Measurements from ENCODE around the gene AGTPBP1.
"Not testable (repeated sequence)": the region's sequence is repeated elsewhere in the genome, so short reads cannot be mapped to it uniquely, and the experiment has no call there.

The AGTPBP1 gene, protein sequence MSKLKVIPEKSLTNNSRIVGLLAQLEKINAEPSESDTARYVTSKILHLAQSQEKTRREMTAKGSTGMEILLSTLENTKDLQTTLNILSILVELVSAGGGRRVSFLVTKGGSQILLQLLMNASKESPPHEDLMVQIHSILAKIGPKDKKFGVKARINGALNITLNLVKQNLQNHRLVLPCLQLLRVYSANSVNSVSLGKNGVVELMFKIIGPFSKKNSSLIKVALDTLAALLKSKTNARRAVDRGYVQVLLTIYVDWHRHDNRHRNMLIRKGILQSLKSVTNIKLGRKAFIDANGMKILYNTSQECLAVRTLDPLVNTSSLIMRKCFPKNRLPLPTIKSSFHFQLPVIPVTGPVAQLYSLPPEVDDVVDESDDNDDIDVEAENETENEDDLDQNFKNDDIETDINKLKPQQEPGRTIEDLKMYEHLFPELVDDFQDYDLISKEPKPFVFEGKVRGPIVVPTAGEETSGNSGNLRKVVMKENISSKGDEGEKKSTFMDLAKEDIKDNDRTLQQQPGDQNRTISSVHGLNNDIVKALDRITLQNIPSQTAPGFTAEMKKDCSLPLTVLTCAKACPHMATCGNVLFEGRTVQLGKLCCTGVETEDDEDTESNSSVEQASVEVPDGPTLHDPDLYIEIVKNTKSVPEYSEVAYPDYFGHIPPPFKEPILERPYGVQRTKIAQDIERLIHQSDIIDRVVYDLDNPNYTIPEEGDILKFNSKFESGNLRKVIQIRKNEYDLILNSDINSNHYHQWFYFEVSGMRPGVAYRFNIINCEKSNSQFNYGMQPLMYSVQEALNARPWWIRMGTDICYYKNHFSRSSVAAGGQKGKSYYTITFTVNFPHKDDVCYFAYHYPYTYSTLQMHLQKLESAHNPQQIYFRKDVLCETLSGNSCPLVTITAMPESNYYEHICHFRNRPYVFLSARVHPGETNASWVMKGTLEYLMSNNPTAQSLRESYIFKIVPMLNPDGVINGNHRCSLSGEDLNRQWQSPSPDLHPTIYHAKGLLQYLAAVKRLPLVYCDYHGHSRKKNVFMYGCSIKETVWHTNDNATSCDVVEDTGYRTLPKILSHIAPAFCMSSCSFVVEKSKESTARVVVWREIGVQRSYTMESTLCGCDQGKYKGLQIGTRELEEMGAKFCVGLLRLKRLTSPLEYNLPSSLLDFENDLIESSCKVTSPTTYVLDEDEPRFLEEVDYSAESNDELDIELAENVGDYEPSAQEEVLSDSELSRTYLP

DNA sequence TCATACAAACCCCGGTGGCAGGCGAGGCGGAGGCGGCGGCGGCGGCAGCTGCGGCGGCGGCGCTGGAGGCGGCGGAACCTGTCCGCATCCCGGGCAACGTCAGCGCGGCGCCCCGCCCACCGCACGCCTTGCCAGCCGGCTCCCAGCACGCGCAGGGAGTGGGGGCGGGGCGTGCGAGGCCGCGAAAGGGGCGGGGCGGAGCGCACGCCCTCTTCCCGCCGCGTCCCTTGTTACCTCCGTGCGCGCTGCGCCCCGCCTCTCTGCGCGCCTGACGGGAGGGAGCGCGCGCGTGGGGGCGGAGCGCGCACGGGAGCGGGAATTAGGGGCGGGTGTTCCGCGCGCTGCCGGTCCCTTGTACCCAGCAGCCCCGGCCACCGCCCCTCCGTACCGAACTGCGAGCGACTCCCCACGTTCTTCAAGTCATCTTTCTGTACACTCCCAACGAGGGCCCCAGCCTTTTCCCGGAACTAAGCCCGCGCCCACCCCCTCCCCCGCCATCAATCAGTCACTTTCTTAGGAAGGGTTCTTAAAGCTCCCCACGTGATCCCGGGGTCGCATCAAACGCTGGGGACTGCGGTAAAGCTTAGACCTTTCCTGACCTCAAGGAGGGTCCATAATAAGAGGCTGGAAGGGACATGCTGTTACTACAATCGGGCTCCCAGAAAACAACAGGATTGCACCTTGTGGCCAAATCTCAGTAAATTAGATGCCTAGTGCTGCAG, at the start of gene AGTPBP1:
AGTPBP1 (minus strand) TSS at position 80 of the 722 bp plus-strand sequence. CDS start 29,421 bp downstream, outside the sequence.
- DNase-seq = peak; percentile 30 to 93 (median 80)

DNA sequence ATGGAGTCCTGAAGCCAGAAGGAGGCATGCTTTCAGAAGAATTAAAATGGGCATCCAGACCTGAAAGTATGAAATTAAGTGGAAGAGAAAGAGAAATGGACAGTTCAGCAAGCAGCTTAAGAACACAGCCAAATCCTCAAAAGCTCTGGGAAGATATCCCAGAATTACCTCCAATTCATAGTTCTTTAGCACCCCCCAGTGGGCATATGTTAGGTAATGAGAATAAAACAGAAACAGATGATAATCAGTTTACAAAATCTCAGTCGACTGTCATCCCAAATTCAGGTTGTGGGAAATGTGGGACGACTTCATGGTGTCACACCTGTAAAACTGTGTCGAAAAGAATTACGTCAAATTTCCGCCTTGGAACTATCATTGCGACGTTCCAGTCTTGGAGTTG, 44.4 kb upstream of the AGTPBP1 start:
- DNase-seq = not testable (repeated sequence)

DNA sequence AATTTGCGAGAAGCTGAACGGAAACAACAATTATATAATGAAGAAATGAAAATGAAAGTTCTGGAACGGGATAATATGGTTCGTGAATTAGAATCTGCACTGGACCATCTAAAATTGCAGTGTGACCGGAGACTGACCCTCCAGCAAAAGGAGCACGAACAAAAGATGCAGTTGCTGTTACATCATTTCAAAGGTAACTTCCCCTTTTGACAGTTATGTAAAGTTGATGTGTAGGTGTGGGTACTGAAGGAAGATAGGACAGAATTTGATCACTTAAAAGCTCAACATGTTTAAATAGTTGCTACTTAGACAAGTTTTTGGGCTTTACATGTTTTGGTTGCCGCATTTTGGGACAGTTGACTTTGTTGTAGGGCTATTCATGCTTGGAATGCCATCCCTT, 32.1 kb upstream of the AGTPBP1 start:
- not testable (repeated sequence) for DNase-seq

DNA sequence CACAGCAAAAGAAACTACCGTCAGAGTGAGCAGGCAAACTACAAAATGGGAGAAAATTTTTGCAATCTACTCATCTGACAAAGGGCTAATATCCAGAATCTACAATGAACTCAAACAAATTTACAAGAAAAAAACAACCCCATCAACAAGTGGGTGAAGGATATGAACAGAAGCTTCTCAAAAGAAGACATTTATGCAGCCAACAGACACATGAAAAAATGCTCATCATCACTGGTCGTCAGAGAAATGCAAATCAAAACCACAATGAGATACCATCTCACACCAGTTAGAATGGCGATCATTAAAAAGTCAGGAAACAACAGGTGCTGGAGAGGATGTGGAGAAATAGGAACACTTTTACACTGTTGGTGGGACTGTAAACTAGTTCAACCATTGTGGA, 20.0 kb upstream of the AGTPBP1 start:
- not testable (repeated sequence) for DNase-seq

DNA sequence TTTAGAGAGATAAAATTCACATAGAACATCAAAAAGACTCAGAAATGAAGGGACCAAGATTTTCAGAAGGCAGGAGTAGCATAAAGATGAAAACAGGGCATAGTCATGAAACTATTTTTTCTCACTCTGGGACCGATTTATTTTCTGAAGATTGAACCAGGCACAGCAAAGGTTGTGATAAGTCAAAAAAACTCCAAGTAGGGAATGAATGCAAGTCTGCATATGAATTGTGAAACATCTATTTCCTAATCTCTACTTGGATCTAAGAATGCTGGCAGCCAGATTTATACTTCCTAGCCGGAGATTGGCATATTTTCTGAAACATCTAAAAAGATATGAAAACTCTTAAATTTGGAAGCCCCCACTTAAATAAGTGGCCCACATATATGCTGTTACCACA, 16.0 kb upstream of the AGTPBP1 start:
- DNase-seq = not testable (repeated sequence)

DNA sequence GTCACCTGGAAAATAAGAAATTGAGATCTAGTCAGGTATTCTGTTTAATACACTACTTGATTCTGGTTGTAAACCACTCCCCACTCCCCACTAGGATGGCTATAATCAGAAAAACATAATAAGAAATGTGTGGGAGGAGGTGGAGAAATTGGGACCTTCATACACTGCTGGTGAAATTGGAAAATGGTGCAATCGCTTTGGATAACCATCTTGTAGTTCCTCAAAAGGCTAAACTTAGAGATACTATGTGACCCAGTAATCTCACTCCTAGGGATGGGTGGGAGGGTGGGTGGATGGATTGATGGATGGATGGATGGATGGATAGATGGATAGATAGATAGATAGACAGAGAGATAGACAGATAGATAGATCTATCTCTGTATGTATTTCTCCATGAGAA, 14.5 kb upstream of the AGTPBP1 start:
- not testable (repeated sequence) for DNase-seq

DNA sequence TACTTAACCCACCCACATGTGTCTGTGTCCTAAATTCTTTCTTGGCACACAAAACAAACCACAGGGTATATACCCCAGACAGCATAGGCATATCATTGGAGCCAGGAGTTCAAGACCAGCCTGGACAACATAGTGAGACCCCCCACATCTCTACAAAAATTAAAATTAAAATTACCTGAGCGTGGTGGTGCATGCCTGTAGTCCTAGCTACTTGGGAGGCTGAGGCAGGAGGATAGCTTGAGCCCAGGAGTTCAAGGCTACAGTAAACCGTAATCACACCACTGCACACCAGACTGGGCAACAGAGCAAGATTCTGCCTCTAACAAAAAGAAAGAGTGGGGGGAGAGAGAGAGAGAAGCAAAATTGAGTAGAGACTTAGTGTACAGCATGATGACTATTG, 4.6 kb upstream of the AGTPBP1 start:
- DNase-seq = no peak

DNA sequence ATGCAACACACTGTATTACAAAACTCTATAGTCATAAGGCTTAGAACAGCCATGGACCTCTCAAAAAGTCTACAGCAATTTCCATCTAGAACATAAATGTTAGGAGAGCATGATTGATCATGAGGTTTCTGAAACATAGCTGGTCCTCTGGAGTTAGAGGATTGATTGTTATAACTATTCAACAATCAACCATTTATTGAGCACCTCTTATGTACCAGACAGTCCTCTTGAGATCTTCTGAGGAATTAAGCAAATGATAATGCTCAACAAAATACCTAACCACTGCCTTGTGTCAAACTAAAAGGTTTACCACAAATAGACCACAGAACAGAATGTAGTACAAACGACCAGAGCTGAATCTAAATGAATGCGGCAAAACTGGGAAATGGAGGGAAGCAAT, 3.4 kb upstream of the AGTPBP1 start:
- DNase-seq = no peak

DNA sequence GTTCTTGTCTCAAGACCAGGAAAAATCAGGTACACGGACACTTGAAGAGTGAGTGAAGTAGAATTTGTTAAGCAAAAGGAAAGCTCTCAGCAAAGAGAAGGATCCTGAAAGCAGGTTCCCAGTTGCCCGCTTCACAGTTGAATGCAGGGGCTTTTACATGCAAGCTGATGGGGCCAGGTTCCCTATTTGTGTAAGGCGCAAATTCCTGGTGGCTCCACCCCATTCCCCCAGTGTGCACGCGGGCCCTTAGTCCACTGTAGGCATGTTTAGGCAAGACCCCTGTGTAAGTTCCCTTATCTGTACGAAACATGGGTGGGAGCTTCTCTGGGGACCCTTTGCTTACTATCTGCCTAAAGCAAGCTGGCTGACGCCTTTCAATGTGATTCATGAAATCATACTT, 2.7 kb upstream of the AGTPBP1 start:
- DNase-seq = no peak

DNA sequence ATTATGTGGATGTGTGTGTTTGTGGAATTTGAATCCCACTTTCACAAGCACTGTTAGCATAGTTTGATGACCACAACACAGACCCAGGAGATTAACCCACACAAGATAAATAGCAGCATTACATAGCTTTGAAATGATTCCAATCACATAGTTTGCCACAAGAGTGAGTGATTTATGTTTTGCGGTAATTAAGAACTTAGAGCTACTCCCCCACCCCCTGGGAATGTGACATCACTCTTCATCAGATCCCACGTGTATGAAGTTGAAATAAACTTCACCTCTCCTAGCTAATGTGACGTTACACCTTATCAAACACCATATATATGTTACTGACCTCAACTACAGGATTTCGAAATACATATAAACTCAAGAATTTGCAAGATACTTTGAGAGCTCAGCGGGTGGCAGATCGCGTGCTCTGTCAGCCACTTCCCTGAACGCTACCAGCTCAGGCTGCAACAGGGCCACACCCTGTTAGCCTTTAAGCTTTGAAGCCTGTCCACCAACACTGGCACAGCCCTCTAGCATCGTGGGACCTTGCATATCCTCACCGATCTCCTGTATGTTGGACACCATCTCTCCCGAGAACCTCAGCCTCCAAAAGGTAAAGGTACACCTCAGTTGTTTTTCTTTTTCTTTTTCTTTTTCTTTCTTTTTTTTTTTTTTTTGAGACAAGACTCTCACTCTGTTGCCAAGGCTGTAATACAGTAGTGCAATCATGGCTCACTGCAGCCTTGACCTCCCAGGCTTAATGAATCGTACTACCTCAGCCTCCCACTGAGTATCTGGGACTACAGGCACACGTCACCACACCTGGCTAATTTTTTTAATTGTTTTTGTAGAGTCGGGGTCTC, 1.7 kb upstream of the AGTPBP1 start:
- DNase-seq = peak in 1 of 14 donors; percentile 2

DNA sequence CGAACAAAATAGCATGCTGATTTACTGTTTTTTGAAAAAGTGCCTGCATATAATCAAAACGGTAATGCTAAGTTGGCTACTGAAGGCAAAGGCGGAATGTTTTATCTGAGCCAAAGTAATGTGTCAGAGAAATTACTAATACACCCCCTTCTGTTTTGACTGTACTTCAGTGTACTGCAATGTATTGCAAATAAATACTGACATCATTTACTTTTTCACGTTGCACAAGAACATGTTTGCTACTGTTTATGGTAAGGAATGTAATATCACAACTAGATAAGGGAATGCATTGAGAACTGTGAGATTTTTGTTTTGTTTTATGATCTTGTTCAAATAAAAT, 813 bp upstream of the AGTPBP1 start:
- no peak for DNase-seq

DNA sequence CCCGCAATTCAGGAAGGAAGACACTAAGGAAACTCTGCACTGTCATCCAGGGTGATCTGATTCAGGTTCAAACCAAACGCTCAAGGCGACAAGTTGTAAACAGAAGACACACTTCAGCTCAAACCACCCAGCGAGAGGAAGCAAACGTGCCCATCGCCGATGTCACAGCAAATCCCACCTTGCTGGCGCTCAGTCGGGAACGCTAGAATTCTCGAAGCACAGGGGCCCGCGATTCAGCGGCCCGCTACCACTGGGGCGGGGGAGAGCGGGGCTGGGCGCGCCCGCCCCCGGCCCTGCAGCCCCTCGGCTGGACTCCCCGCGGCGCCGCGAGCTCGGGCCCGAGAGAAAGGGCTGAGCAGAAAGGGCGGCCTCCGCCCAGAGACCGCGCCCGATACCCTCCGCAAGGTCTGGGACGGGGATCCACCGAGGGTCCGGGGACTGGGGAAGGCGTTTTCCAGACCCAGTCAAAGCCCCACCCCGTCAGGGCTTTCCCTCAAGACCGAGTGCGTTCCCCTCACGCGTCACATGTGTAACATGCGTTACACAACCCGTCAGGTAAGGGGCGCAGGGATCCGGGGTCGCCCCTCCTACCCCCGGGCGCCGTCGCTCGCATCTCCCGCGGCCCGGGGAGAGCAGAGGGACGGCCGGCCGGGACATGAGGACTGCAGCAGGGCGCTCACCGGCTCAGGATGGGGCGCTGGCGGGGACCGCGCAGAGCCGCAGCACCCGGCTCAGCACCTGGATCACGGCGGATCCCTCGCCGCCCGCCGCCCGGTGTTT, 469 bp downstream of the AGTPBP1 start:
- peak in 10 of 14 donors; percentile 20 to 65 (median 54) for DNase-seq

DNA sequence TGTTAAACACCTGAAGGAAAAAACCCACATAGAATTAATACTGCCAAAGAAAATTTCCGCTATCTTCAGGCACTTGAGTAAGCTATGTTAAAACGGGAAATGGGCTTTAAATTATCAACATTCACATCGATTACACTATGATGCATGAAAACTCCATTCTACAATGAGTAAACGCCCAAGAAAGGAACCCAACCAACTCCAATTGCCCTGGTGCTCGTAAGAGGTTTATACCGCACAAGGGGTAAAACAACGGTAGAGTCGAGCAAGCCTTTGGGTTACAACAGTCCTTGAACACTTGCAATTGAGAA, 1.0 kb downstream of the AGTPBP1 start:
- DNase-seq = no peak

DNA sequence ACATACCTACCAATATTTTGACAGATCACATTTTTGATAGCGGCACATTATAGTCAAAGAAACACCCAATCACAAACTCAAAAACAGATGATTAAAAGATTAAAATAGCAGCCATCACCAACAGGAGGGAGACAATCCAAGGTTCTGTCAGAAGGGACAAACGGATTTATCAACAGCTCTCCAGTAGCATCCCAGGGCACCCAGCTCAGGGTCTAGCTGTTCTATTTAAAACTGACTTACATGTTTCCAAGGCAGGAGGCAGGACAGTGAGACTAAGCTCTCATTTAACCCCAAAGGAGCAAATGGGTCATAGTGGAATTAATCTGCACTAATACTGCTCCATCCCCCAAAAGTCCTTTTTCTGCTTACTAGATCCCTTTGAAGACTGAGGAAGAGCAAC, 3.2 kb downstream of the AGTPBP1 start:
- no peak for DNase-seq

DNA sequence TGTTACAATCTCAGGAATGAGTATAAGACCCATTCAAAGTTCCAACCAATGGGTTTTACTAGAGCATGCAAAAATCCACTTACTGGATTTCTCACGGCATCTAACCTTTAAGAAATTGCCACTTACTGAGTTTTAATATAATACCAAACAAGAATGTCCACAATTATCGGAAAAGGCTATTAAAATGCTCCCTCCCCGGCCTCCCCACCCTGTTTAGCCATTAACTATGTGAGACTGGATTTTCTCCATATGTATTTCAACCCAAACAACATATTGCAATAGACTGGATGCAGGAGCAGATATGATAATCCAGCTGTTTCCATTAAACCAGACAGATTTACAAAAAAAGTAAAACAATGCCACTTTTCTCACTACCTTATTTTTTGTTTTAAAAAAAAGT, 4.1 kb downstream of the AGTPBP1 start:
- no peak for DNase-seq

DNA sequence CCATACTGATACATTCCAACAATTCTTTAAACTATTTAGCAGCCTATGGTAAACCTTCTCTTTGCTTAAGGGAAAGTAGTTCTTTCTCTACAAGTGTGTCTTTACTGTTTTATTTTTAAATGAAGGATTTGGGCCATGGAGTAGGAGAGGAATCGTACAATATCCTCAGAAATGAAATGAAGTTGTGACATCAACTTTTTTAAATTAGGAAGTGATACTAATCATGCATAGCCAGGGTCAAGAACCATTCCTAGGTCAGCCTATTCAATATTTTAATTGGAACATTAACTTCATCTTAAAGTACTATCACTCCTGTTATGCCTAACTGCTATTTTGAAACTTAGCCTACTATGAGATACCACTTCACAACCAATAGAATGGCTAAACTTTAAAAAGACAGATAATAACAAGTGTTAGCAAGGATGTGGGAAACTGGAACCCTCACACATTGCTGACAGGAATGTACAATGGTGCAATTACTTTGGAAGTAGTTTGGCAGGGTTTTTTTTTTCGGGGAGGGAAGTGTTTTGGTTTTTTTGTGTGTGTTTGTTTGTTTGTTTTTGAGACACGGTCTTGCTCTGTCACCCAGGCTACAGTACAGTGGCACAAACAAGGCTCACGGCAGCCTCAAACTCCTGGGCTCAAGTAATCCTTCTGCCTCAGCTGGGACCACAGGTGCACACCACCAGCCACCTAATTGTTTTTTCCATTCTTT, 10.7 kb downstream of the AGTPBP1 start:
- DNase-seq = no peak

DNA sequence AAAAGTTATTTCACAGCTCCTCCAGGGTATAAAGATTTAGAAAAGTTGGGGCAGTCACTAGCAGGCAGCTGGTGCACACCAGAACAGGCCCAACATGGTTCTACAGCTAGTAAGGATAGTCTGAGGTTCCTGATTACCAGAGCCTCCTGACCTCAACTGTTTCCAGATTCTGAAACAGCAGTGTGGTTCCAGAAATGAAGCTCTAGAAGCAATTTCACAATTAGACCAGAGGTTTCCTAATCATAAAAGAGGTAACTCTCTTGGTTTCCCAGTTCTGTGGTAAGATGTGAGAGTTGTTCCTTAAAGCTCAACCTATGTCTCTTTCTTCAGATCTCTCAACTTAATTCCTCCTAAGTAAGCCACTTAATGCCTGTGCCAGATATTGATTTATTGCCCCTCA, 11.9 kb downstream of the AGTPBP1 start:
- no peak for DNase-seq

DNA sequence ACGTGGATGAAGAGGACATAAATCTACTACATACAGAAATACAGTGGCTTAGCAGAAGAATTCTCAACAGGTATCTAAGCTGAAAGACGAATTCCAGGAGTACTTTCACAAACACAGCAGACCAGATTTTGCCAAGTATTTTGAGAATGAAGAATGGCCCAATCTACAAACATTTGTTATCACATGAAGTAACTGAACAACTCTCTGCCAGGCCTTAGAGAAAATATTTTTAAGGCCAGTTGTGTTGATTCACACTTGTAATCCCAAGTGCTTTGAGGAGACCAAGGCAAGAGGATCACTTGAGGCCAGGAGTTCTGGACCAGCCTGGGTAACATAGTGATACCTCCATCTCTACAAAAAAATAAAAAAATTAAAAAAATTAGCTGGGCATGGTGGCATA, 14.3 kb downstream of the AGTPBP1 start:
- DNase-seq = no peak

DNA sequence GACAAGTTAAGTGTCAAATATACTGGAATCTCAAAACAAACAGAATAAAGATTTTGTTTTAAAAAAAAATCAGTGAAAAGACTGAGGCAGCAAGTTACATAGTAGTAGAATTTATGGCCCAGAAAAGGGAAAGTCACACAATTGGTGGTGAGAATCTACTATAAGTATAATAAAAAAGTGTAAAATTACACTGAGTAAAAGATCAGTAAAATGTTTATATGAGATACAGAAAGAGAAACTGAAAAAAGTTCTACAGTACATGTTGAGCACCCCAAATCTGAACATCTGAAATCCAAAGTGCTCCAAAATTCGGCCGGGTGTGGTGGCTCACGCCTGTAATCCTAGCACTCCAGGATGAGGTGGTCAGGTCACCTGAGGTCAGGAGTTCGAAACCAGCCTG, 15.0 kb downstream of the AGTPBP1 start:
- no peak for DNase-seq

DNA sequence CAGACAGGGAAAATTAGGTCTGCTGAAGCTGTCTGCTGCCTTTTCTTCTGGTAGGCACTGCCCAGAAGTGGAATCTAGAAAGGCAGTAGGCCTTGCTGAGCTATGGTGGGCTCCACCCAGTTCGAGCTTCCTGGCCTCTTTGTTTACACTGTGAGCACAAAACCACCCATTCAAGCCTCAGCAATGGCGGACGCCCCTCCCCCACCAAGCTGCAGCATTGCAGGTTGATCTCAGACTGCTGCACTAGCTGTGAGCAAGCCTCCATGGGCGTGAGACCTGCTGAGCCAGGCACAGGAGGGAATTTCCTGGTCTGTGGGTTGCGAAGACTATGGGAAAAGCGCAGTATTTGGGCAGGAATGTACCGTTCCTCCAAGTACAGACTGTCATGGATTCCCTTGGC, 18.5 kb downstream of the AGTPBP1 start:
- DNase-seq = peak in 4 of 14 donors; percentile 25 to 66 (median 48)

Data from C1 segment of cervical spinal cord (tissue), 14 donors.